ENCODE measurements around the gene GRSF1. TPM values are rescaled to one million over a fixed set of nuclear protein-coding genes. Genes with fewer than 3 reads are reported as not detected.

GRSF1 gene
- polyA plus RNA-seq, 1 of the 3 experiments (the other 2 are of a cell fraction): 44.2 TPM

DNA sequence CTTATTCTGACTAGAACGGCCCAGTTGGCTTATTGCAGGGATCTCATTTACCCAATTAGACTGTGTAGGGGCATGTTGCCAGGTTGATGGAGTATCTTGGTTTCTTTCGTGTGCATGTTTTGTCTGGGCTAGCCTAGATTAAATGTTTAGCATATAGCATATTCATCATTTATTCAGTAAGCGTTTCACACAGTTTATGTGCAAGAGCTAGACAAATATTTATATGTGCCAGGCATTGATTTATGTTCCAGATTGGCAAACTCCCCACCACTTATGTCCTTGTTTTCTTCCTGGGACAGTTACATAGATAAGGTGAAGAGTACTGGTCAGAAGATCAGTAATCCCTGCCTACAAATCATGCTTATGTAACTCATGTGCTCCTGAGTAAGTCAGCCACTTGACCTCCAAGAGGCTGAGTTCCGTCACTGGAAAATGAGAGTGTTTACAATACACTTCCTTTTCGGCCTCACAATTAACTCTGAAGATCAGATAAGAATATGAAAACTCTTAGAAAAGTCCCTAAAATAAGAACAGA lies 60.7 kb downstream of the GRSF1 start:
- ChIA-PET CTCF (no interaction called here), POLR2A (no interaction called here)
- H3K79me2 ChIP-seq (ENCODE audit: insufficient read depth): no peaks in the 10 kb centered on the region
- H3K36me3 ChIP-seq (replicated peaks in 1 of 2; ENCODE audit: control insufficient read depth in 1 of 2, insufficient read depth in 2 of 2, low read length in 1 of 2): peaks cover 46 to 83% of the 10 kb centered on the region in 2 experiments
- H3K27me3 ChIP-seq (ENCODE audit: insufficient read depth): no peaks in the 10 kb centered on the region
- no peaks in the 10 kb centered on the region for H3K4me1 ChIP-seq (ENCODE audit: control insufficient read depth in 1 of 2, insufficient read depth in 2 of 2, low read depth in 1 of 2, low read length in 1 of 2)
- TF ChIP-seq POLR2AphosphoS5 (IDR thresholded peaks at IDR 0.05; ENCODE audit: low read depth, low read length) (no peak), ELF1 (IDR thresholded peaks at IDR 0.05) (no peak), SMC3 (IDR thresholded peaks at IDR 0.05; ENCODE audit: low read depth, low read length) (no peak), CHD2 (IDR thresholded peaks at IDR 0.05; ENCODE audit: low read length, partially characterized antibody) (no peak), RXRA (IDR thresholded peaks at IDR 0.05; ENCODE audit: borderline replicate concordance, low read depth) (no peak), RFX5 (IDR thresholded peaks at IDR 0.05; ENCODE audit: low read length) (no peak), SIN3A (IDR thresholded peaks at IDR 0.05; ENCODE audit: borderline replicate concordance, low read depth, low read length) (no peak), TCF12 (IDR thresholded peaks at IDR 0.05) (no peak), TEAD4 (IDR thresholded peaks at IDR 0.05; ENCODE audit: borderline replicate concordance, insufficient read depth) (no peak), NRF1 (IDR thresholded peaks at IDR 0.05; ENCODE audit: low read depth, low read length) (no peak), FOXM1 (IDR thresholded peaks at IDR 0.05; ENCODE audit: low read depth) (no peak), EP300 (IDR thresholded peaks at IDR 0.05; ENCODE audit: borderline replicate concordance in 1 of 2, low read depth in 1 of 2, low read length in 1 of 2) (no peak), TAF1 (IDR thresholded peaks at IDR 0.05; ENCODE audit: borderline replicate concordance, low read depth, low read length) (no peak)
- TF ChIP-seq, protein P1, sequence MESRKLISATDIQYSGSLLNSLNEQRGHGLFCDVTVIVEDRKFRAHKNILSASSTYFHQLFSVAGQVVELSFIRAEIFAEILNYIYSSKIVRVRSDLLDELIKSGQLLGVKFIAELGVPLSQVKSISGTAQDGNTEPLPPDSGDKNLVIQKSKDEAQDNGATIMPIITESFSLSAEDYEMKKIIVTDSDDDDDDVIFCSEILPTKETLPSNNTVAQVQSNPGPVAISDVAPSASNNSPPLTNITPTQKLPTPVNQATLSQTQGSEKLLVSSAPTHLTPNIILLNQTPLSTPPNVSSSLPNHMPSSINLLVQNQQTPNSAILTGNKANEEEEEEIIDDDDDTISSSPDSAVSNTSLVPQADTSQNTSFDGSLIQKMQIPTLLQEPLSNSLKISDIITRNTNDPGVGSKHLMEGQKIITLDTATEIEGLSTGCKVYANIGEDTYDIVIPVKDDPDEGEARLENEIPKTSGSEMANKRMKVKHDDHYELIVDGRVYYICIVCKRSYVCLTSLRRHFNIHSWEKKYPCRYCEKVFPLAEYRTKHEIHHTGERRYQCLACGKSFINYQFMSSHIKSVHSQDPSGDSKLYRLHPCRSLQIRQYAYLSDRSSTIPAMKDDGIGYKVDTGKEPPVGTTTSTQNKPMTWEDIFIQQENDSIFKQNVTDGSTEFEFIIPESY (IDR thresholded peaks at IDR 0.05; ENCODE audit: borderline replicate concordance, low read depth): no peak
- no peaks in the 10 kb centered on the region for H3K9me3 ChIP-seq
- DNase-seq: no peak
- H2AFZ ChIP-seq (ENCODE audit: low read depth): no peak overlapping the region
- peaks cover 3% of the 10 kb centered on the region; the same call in 1 of the 2 replicates for H4K20me1 ChIP-seq (ENCODE audit: insufficient read depth)
- H3K27ac ChIP-seq (ENCODE audit: low read depth in 2 of 2, low read length in 1 of 2): no peak overlapping the region
- no peaks in the 10 kb centered on the region for H3K9me2 ChIP-seq
- H3K9ac ChIP-seq: no peak overlapping the region
- no peak overlapping the region for H3K4me2 ChIP-seq
- H3K4me3 ChIP-seq (ENCODE audit: low read depth in 2 of 2, low read length in 1 of 2): no peak overlapping the region
- H3F3A ChIP-seq (replicated peaks; ENCODE audit: insufficient read depth): no peaks in the 10 kb centered on the region
- WGBS (ENCODE audit: low lambda C conversion rate): 92% methylated on average over 5 of the region's 5 CpGs

DNA sequence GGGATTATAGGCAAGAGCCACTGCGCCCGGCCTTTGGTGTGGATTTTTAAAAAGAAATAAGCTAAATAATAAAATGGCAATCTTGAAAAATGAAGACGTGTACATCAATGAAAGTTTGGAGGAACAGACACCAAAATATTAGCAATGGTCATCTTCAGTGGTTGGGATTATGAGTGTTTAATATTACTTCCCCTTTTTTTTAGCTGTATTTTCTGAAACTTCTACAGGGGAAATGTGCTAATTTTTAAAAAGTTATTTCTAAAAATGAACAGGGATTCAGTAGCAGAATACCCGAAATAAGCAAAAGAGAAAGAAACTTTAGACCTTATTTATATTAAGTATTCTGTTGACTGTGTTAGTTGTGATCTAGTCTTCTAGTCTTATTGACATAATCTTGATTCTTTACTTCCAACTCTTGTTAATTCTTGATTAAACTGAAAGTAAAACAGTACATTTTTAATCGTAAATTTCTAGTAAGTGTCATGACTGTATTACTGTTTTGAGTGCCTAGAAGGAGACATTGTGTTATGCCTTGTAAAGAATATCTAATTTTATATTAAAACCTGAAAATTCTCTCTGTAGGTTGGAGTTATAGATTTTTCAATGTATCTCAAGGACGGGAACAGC lies 66.6 kb downstream of the GRSF1 start:
- no peaks in the 10 kb centered on the region for H3K9me3 ChIP-seq
- DNase-seq: no peak
- no peak overlapping the region for H3K4me3 ChIP-seq (ENCODE audit: low read depth in 2 of 2, low read length in 1 of 2)
- no peak overlapping the region for H3K4me2 ChIP-seq
- no peaks in the 10 kb centered on the region for H3K27me3 ChIP-seq (ENCODE audit: insufficient read depth)
- POLR2A ChIA-PET: no interaction called here
- H2AFZ ChIP-seq (ENCODE audit: low read depth): no peak overlapping the region
- 0 out of 4 replicates have a peak, but pooled peaks cover 0 to 2% of the 10 kb centered on the region in 2 experiments for H3K4me1 ChIP-seq (ENCODE audit: control insufficient read depth in 1 of 2, insufficient read depth in 2 of 2, low read depth in 1 of 2, low read length in 1 of 2)
- peaks cover 55 to 78% of the 10 kb centered on the region in 2 experiments for H3K36me3 ChIP-seq (replicated peaks in 1 of 2; ENCODE audit: control insufficient read depth in 1 of 2, insufficient read depth in 2 of 2, low read length in 1 of 2)
- no peak overlapping the region for H3K9ac ChIP-seq
- CTCF ChIA-PET: interaction anchor here (0.8 kb wide), 1 partner anchor 49 kb away, joined by 3 read pairs; no protein-coding TSS in a partner anchor
- no peak for TF ChIP-seq JUND (IDR thresholded peaks at IDR 0.05)
- TF ChIP-seq PBX3 (IDR thresholded peaks at IDR 0.05): no peak
- no peak for TF ChIP-seq FOXJ3 (CRISPR knock-in tag; IDR thresholded peaks at IDR 0.05)
- TF ChIP-seq GATA2 (CRISPR knock-in tag; IDR thresholded peaks at IDR 0.05): no peak
- TF ChIP-seq TAF1 (IDR thresholded peaks at IDR 0.05; ENCODE audit: borderline replicate concordance, low read depth, low read length): no peak
- TF ChIP-seq MEF2A (IDR thresholded peaks at IDR 0.05; ENCODE audit: borderline replicate concordance, low read depth): no peak
- TF ChIP-seq GABPA (IDR thresholded peaks at IDR 0.05; ENCODE audit: low read depth): no peak
- TF ChIP-seq RCOR1 (IDR thresholded peaks at IDR 0.05; ENCODE audit: low read length): no peak
- TF ChIP-seq, protein P1 (IDR thresholded peaks at IDR 0.05; ENCODE audit: borderline replicate concordance, low read depth): no peak
- TF ChIP-seq EP300 (IDR thresholded peaks at IDR 0.05; ENCODE audit: borderline replicate concordance in 1 of 2, low read depth in 1 of 2, low read length in 1 of 2): no peak
- 94% methylated on average over 6 of the region's 6 CpGs for WGBS (ENCODE audit: low lambda C conversion rate)
- H3K27ac ChIP-seq (ENCODE audit: low read depth in 2 of 2, low read length in 1 of 2): no peak overlapping the region
- no peaks in the 10 kb centered on the region for H4K20me1 ChIP-seq (ENCODE audit: insufficient read depth)
- H3K79me2 ChIP-seq (ENCODE audit: insufficient read depth): 0 out of 2 replicates have a peak, but pooled peaks cover 6% of the 10 kb centered on the region
- H3K9me2 ChIP-seq: no peaks in the 10 kb centered on the region
- H3F3A ChIP-seq (replicated peaks; ENCODE audit: insufficient read depth): peaks cover 10% of the 10 kb centered on the region

Data from SK-N-SH (cell line).